ENCODE data around the gene VIT.

The VIT gene

DNA sequence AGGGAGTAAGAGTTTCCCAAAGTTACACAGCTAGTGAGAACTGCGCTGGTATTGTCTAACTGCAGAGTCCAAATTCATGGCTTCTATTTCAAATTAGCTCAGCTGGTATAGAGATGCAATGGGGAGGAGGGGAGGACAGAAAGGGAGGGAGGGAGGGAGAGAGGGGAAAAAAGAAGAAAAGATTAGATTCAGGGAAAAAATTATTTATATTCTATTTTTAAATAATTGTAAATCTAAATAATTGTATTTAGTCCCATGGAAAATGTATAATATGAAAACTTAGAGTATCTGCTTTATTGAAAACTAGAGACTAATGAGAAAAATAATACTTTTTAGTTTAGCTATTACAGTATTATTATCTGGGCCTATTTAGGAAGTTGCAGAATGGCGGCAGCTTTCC, 37.3 kb upstream of the VIT start:
- TF ChIP-seq, protein P1, sequence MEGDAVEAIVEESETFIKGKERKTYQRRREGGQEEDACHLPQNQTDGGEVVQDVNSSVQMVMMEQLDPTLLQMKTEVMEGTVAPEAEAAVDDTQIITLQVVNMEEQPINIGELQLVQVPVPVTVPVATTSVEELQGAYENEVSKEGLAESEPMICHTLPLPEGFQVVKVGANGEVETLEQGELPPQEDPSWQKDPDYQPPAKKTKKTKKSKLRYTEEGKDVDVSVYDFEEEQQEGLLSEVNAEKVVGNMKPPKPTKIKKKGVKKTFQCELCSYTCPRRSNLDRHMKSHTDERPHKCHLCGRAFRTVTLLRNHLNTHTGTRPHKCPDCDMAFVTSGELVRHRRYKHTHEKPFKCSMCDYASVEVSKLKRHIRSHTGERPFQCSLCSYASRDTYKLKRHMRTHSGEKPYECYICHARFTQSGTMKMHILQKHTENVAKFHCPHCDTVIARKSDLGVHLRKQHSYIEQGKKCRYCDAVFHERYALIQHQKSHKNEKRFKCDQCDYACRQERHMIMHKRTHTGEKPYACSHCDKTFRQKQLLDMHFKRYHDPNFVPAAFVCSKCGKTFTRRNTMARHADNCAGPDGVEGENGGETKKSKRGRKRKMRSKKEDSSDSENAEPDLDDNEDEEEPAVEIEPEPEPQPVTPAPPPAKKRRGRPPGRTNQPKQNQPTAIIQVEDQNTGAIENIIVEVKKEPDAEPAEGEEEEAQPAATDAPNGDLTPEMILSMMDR (IDR thresholded peaks at IDR 0.05): no peak
- no peak for TF ChIP-seq ZFX (IDR thresholded peaks at IDR 0.05; ENCODE audit: borderline replicate concordance)
- no peak overlapping the region for H3K27ac ChIP-seq

DNA sequence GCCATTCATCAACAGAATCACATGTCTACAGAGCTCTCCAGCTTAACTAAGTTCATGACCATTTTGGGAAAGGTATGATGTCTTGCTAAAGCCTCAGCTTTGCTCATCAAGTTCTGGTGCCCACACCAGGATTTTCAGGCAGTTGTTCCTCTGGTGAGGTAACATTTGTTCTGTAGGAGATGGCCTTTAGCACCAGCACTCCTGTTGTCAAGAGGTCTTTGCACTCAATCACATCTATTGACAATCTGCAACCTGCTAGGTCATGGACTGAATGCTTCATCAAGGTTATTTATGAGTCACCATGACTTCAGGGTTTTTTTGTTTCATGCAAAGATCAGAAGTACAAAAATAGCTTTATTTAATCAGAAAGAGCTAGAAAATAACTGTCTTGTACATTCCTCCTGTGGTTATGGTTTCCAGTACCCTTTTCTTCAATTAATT, 36.6 kb upstream of the VIT start:
- H3K27ac ChIP-seq: no peak overlapping the region
- TF ChIP-seq ZFX (IDR thresholded peaks at IDR 0.05; ENCODE audit: borderline replicate concordance): no peak
- TF ChIP-seq, protein P1 (IDR thresholded peaks at IDR 0.05): no peak

DNA sequence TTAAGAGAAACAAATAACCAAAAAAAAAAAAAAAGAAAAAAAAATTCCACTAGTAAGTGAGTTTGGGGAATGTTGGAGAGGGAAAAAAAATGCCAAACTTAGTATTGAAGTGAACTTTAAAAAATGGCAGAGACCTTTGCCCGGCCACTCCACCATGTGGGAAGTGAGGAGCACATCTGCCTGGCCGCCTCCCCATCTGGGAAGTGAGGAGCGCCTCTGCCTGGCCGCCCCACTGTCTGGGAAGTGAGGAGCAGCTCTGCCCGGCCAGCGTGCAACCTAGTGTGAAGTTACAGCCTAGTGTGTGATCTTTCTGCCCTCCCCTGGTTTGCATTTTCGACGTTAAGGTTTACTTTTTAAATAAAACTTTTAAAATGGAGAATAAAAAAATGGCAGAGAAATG, 33.9 kb upstream of the VIT start:
- no peak overlapping the region for H3K27ac ChIP-seq
- TF ChIP-seq, protein P1 (IDR thresholded peaks at IDR 0.05): no peak

DNA sequence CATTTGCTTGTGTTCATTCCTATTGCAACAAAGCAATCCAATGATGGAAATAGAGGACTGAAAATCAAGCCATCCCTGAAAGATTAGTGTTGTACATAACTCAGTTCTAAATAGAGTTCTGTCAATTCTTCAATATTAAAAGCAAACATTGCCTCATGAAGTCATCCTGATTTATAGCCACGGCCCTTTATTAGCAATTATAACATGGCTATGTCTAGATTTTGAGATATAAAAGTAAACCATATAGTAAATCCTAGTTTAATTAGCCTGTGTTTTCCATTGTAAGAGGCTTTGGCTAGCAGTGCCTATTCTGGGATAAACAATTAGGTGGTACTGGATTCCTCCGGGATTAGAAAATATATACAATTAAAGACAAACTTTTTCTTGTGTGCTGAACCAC, 33.2 kb upstream of the VIT start:
- no peak overlapping the region for H3K27ac ChIP-seq
- TF ChIP-seq, protein P1 (IDR thresholded peaks at IDR 0.05): no peak
- no peak for TF ChIP-seq ZFX (IDR thresholded peaks at IDR 0.05; ENCODE audit: borderline replicate concordance)

DNA sequence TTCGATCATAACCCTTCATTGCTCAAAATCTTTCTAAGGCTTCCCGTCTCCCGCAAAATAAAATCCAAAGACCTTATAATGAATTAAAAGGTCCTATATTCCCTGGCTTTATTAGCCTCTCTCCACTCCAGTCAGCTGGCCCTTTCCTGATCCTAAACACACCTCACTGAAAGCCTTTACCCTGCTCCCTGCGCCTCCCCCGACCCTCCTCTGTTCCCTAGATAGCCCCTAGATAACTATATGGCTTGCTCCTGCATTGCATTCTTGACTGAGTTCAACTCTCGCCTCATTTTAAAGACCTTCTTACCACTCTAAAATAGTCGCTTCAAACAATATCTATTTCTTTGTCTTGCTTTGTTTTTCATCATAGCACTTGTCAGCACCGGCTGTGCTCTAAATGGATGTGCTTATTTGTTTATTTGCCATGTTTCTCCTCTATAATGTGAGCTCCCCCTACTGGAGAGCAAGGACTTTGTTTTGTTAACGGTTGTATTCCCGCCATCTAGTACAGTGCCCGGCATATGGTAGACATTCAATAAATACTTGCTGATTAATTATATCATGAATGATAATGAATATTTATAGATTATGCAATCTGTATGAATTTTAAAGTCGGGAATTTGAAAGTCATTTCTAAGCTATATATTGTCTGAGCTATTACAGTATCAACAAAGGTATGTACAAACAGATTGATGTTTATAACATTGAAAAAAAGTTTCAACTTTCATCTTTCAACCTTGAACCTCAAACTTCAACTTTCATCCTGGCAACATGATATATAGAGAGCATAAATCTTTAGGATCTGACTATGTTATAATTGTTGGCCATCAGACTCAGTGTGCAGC, 32.4 kb upstream of the VIT start:
- no peak overlapping the region for H3K27ac ChIP-seq
- TF ChIP-seq, protein P1 (IDR thresholded peaks at IDR 0.05): peak; percentile 88
- no peak for TF ChIP-seq ZFX (IDR thresholded peaks at IDR 0.05; ENCODE audit: borderline replicate concordance)

DNA sequence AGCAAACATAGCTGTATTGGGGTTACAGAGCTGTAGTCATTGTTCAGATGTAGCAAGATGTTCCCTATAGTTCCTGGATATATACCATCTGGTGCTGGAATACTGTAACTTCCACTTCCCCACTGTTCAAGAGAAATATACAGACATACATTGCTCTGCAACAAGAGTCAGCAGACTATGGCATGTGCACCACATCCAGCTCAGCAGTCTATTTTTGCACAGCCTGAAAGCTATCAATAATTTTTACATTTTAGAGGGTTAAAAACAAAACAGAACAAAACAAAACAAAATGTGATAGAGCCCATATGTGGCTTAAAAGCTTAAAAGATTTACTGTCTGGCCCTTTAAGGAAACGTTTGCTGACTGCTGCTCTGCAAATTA, 31.8 kb upstream of the VIT start:
- H3K27ac ChIP-seq: no peak overlapping the region
- no peak for TF ChIP-seq ZFX (IDR thresholded peaks at IDR 0.05; ENCODE audit: borderline replicate concordance)
- TF ChIP-seq, protein P1 (IDR thresholded peaks at IDR 0.05): no peak

DNA sequence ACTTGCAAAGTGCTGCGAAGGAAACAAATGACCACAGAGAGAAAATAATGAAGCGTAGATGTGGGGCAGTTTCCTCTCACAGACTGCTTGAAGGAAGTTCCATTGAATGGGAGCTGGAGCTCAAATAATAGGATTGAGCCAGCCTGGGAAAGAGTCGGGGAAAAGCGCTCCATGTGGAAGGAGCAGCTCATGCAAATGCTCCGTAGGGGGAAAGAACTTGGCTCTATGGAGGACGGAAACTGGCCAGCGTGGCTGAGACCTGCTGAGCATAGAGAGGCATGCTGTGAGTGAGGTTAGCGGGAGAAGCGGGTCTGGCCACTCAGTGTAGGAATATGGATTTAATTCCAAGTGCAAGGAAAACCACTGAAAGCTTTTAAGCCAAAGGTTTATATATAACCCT, 28.6 kb upstream of the VIT start:
- H3K27ac ChIP-seq: no peak overlapping the region
- TF ChIP-seq, protein P1 (IDR thresholded peaks at IDR 0.05): no peak
- TF ChIP-seq ZFX (IDR thresholded peaks at IDR 0.05; ENCODE audit: borderline replicate concordance): no peak
